Measurements from ENCODE around the gene FAM168A. TPM values are rescaled to one million over a fixed set of nuclear protein-coding genes. Genes with fewer than 3 reads are reported as not detected.

Gene FAM168A
- total RNA-seq, 1 experiment from 2014 or later = 62.8 TPM

DNA sequence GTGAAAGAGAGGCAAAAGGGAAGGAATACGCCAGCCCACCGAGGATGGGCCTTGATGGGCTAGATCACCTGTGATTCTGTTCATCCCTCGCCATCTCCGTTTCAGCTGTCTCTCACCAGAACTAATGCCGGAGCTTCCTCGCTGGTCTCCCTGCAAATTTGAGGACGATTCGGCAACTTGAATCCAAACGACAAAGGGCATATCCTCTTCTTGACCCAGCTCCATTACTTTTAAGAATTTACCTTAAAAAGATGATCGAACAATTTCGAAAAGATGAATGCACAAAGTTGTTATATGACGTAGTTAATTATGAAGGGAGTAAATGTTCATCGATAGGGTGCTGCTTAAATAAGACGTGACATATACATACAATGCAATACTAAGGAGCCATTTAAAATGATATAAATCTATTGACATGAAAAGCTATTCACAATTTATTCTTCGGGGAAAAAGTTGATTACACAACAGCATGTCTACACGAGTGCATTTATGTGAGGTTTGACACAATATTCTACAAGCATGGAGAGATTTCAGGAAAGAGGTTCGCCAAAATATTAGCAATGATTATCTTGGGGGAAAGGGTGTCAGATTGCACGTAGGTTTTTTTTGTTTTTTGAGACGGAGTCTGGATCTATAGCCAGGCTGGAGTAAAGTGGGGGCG lies 937 bp upstream of the FAM168A start (continued):
- no peak for TF ChIP-seq POLR2AphosphoS5 (IDR thresholded peaks at IDR 0.05; ENCODE audit: low read depth, low read length)

DNA sequence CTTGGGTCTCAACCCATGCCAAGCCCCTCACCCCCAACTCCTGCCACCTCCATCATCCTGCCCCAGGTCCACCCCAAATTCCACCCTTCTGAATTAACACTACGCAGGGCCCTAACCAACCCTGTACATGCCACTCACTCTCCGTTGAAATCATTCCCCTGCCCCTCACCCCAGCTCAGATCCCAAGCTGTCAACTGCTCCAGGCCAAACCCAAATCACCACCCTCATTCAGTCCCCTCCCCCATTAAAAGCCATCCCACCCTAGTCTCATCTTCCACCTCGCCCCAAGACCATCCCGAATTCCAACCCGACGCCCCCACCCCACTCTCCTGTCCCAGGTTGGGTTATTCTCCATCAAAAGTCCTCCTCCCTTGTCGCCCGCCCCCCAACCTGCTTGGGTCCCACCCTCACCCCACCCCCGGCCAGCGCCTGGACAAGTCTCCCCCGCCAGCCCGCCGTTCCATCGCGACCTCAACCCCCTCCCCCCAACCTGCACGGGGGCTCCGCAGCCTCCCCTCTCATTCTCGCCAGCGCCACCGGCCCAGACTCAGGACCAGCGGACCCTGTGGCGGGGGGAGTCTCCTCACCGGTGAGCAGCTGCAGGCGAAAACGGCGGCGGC lies 466 bp downstream of the FAM168A start:
- Histone ChIP-seq H3K27ac (ENCODE audit: low read length) (peak overlapping the region; percentile 86), H3K27me3 (ENCODE audit: control insufficient read depth, insufficient read depth, low read length) (no peaks in the 10 kb centered on the region), H3K4me3 (ENCODE audit: low read depth in 2 of 2, low read length in 2 of 2) (peak overlapping the region; percentile 58 to 94), H3K4me1 (ENCODE audit: control insufficient read depth, insufficient read depth, low read length) (peaks cover 24% of the 10 kb centered on the region), H3K36me3 (ENCODE audit: control insufficient read depth, insufficient read depth, low read length) (no peaks in the 10 kb centered on the region), H3K9me3 (ENCODE audit: control insufficient read depth, insufficient read depth, low read depth, low read length) (no peaks in the 10 kb centered on the region)
- intact Hi-C loops (cut with micrococcal nuclease; ENCODE audit: unreplicated experiment) = no loop called here
- in situ Hi-C loops (cut with HindIII; ENCODE audit: low pct_unique_long_range_greater_than_20kb, low sequenced_read_pairs) = no loop called here
- ChIA-PET POLR2A (no interaction called here), CTCF (interaction anchor here (0.9 kb wide), 1 partner anchor 669 kb away, joined by 12 read pairs; no protein-coding TSS in a partner anchor)
- TF ChIP-seq SIN3A (IDR thresholded peaks at IDR 0.05; ENCODE audit: borderline replicate concordance, insufficient read depth, low read depth, low read length) = no peak
- TF ChIP-seq CTCF (IDR thresholded peaks at IDR 0.05) = no peak
- TF ChIP-seq TCF7L2 (IDR thresholded peaks at IDR 0.05; ENCODE audit: low read depth, low read length) = no peak
- TF ChIP-seq, protein P1, sequence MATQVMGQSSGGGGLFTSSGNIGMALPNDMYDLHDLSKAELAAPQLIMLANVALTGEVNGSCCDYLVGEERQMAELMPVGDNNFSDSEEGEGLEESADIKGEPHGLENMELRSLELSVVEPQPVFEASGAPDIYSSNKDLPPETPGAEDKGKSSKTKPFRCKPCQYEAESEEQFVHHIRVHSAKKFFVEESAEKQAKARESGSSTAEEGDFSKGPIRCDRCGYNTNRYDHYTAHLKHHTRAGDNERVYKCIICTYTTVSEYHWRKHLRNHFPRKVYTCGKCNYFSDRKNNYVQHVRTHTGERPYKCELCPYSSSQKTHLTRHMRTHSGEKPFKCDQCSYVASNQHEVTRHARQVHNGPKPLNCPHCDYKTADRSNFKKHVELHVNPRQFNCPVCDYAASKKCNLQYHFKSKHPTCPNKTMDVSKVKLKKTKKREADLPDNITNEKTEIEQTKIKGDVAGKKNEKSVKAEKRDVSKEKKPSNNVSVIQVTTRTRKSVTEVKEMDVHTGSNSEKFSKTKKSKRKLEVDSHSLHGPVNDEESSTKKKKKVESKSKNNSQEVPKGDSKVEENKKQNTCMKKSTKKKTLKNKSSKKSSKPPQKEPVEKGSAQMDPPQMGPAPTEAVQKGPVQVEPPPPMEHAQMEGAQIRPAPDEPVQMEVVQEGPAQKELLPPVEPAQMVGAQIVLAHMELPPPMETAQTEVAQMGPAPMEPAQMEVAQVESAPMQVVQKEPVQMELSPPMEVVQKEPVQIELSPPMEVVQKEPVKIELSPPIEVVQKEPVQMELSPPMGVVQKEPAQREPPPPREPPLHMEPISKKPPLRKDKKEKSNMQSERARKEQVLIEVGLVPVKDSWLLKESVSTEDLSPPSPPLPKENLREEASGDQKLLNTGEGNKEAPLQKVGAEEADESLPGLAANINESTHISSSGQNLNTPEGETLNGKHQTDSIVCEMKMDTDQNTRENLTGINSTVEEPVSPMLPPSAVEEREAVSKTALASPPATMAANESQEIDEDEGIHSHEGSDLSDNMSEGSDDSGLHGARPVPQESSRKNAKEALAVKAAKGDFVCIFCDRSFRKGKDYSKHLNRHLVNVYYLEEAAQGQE (IDR thresholded peaks at IDR 0.05; ENCODE audit: insufficient read depth in 1 of 2, low read depth in 2 of 2, low read length in 1 of 2) = no peak
- TF ChIP-seq POLR2AphosphoS5 (IDR thresholded peaks at IDR 0.05; ENCODE audit: low read depth, low read length) = no peak
- no peak for ATAC-seq
- no TSS peak for BruUV-seq (replicated peaks)
- no peak for DNase-seq (ENCODE audit: low read depth, low spot score)

GRCh38 chr11:73596547-73596946 lies 1.4 kb downstream of the FAM168A start:
- in situ Hi-C loops (cut with HindIII; ENCODE audit: low pct_unique_long_range_greater_than_20kb, low sequenced_read_pairs) = no loop called here
- no peak for ATAC-seq

More at GRCh38 chr11:73596547-73596946, 1.4 kb downstream of the FAM168A start:
- TF ChIP-seq CTCF (IDR thresholded peaks at IDR 0.05) (no peak), SIN3A (IDR thresholded peaks at IDR 0.05; ENCODE audit: borderline replicate concordance, insufficient read depth, low read depth, low read length) (no peak), TCF7L2 (IDR thresholded peaks at IDR 0.05; ENCODE audit: low read depth, low read length) (no peak), POLR2AphosphoS5 (IDR thresholded peaks at IDR 0.05; ENCODE audit: low read depth, low read length) (no peak)
- TF ChIP-seq, protein P1 (IDR thresholded peaks at IDR 0.05; ENCODE audit: insufficient read depth in 1 of 2, low read depth in 2 of 2, low read length in 1 of 2) = no peak
- CTCF ChIA-PET = no interaction called here
- H3K4me1 ChIP-seq (ENCODE audit: control insufficient read depth, insufficient read depth, low read length) = peaks cover 24% of the 10 kb centered on the region
- no peaks in the 10 kb centered on the region for H3K9me3 ChIP-seq (ENCODE audit: control insufficient read depth, insufficient read depth, low read depth, low read length)
- no peaks in the 10 kb centered on the region for H3K36me3 ChIP-seq (ENCODE audit: control insufficient read depth, insufficient read depth, low read length)
- H3K27me3 ChIP-seq (ENCODE audit: control insufficient read depth, insufficient read depth, low read length) = no peaks in the 10 kb centered on the region
- no peak for DNase-seq (ENCODE audit: low read depth, low spot score)
- H3K27ac ChIP-seq (ENCODE audit: low read length) = peak overlapping the region; percentile 78
- POLR2A ChIA-PET = interaction anchor here (0.5 kb wide), 1 partner anchor 27 kb away, joined by 4 read pairs; no protein-coding TSS in a partner anchor
- no TSS peak for BruUV-seq (replicated peaks)
- peak overlapping the region; percentile 58 to 94 for H3K4me3 ChIP-seq (ENCODE audit: low read depth in 2 of 2, low read length in 2 of 2)
- intact Hi-C loops (cut with micrococcal nuclease; ENCODE audit: unreplicated experiment) = no loop called here
